Hepatocyte (in vitro differentiated cells): ENCODE results near the gene APOM. TPM values are rescaled to one million over a fixed set of nuclear protein-coding genes. Genes with fewer than 3 reads are reported as not detected.

Source experiments
- DNase-seq: peaks from one replicate; pipeline ENCODE4 v3.0.0-alpha.2; 2016; ENCODE audit warnings: low spot score
- H2AFZ ChIP-seq: fragments of 200-600 bp; sonication (generic); 2 replicates; pipeline ENCODE4 v1.6.0; 2016; ENCODE audit warnings: antibody characterized with exemption, mild to moderate bottlenecking
- H3K27ac ChIP-seq: fragments of 200-600 bp; sonication (generic); 2 replicates; pipeline ENCODE4 v1.5.1; 2016; ENCODE audit warnings: mild to moderate bottlenecking
- H3K27me3 ChIP-seq: fragments of 200-600 bp; sonication (generic); 2 replicates; pipeline ENCODE4 v1.6.1; 2016
- H3K36me3 ChIP-seq: fragments of 200-600 bp; sonication (generic); replicated peaks from 2 replicates; pipeline ENCODE4 v1.5.1; 2016; ENCODE audit warnings: low read depth; ENCODE audit not compliant: insufficient read depth
- H3K4me1 ChIP-seq: fragments of 200-600 bp; sonication (generic); 2 replicates; pipeline ENCODE4 v1.5.1; 2016; ENCODE audit warnings: mild to moderate bottlenecking, moderate library complexity; ENCODE audit not compliant: insufficient read depth
- H3K4me2 ChIP-seq: fragments of 200-600 bp; sonication (generic); 2 replicates; pipeline ENCODE4 v1.6.0; 2016
- H3K4me3 ChIP-seq: fragments of 200-600 bp; sonication (generic); 2 replicates; pipeline ENCODE4 v1.5.1; 2016; ENCODE audit warnings: mild to moderate bottlenecking
- H3K79me2 ChIP-seq: fragments of 200-600 bp; sonication (generic); 2 replicates; pipeline ENCODE4 v1.6.0; 2017; ENCODE audit warnings: mild to moderate bottlenecking
- H3K9me2 ChIP-seq: fragments of 200-600 bp; sonication (generic); replicated peaks from 2 replicates; pipeline ENCODE4 v1.6.0; 2017; ENCODE audit warnings: mild to moderate bottlenecking; ENCODE audit not compliant: insufficient read depth
- H3K9me3 ChIP-seq: fragments of 200-600 bp; sonication (generic); 2 replicates; pipeline ENCODE4 v1.5.1; 2016; ENCODE audit warnings: low read depth, mild to moderate bottlenecking
- H4K20me1 ChIP-seq: fragments of 200-600 bp; sonication (generic); 2 replicates; pipeline ENCODE4 v1.6.0; 2016; ENCODE audit warnings: mild to moderate bottlenecking; ENCODE audit not compliant: insufficient read depth, poor library complexity, severe bottlenecking
- EZH2 ChIP-seq: fragments of 200-600 bp; sonication (generic); IDR thresholded peaks from 2 replicates; pipeline ENCODE4 v1.6.1; 2016; ENCODE audit warnings: antibody characterized with exemption, mild to moderate bottlenecking, borderline replicate concordance
- EZH2phosphoT487 ChIP-seq: fragments of 200-600 bp; sonication (generic); IDR thresholded peaks from one replicate; pipeline ENCODE4 v1.6.1; 2018; ENCODE audit warnings: antibody characterized with exemption, mild to moderate bottlenecking, low read depth, moderate library complexity; ENCODE audit not compliant: unreplicated experiment, severe bottlenecking
- whole genome bisulfite sequencing: methylation state at CpG from one replicate; pipeline ENCODE4 v1.1.6; 2016; ENCODE audit warnings: low lambda C conversion rate; ENCODE audit errors: missing lambda C conversion rate; 5-methylcytosine and 5-hydroxymethylcytosine counted together
- polyA plus RNA-seq: library from polyadenylated mRNA; unstranded; fragments of >200 nt; fragmentation: Nextera tagmentation; extraction: Ambion mirVana; gene quantifications from 2 replicates; pipeline ENCODE4 v1.2.1, GENCODE V29; 2016
- total RNA-seq: library from RNA; depleted of rRNA; stranded (reverse); fragments of >200 nt; gene quantifications from 2 replicates; pipeline ENCODE4 v1.2.3, GENCODE V29; 2014
- TF ChIP-seq, protein P1 (sequence below): fragments of 200-600 bp; sonication (generic); IDR thresholded peaks from 2 replicates; pipeline ENCODE4 v1.5.1; 2016; ENCODE audit warnings: antibody characterized with exemption, mild to moderate bottlenecking; ENCODE audit not compliant: poor library complexity

The APOM gene
- total and polyA plus RNA-seq, 2 experiments from 2014 or later, result 9.3 to 40.7 TPM

GRCh38 chr6:31686483-31686882 lies 30.8 kb downstream of the APOM start:
- Histone ChIP-seq H3K9me3 (no peaks in the 10 kb centered on the region), H3K4me1 (peaks cover 10% of the 10 kb centered on the region), H3K4me2 (no peak overlapping the region), H4K20me1 (no peaks in the 10 kb centered on the region), H3K27me3 (no peaks in the 10 kb centered on the region), H2AFZ (no peak overlapping the region), H3K79me2 (no peaks in the 10 kb centered on the region), H3K36me3 (no peaks in the 10 kb centered on the region), H3K9me2 (no peaks in the 10 kb centered on the region), H3K4me3 (no peak overlapping the region), H3K27ac (no peak overlapping the region)
- WGBS, result 89% methylated on average over 5 of the region's 5 CpGs
- DNase-seq, result no peak
- no peak for TF ChIP-seq EZH2
- no peak for TF ChIP-seq EZH2phosphoT487
- TF ChIP-seq, protein P1, sequence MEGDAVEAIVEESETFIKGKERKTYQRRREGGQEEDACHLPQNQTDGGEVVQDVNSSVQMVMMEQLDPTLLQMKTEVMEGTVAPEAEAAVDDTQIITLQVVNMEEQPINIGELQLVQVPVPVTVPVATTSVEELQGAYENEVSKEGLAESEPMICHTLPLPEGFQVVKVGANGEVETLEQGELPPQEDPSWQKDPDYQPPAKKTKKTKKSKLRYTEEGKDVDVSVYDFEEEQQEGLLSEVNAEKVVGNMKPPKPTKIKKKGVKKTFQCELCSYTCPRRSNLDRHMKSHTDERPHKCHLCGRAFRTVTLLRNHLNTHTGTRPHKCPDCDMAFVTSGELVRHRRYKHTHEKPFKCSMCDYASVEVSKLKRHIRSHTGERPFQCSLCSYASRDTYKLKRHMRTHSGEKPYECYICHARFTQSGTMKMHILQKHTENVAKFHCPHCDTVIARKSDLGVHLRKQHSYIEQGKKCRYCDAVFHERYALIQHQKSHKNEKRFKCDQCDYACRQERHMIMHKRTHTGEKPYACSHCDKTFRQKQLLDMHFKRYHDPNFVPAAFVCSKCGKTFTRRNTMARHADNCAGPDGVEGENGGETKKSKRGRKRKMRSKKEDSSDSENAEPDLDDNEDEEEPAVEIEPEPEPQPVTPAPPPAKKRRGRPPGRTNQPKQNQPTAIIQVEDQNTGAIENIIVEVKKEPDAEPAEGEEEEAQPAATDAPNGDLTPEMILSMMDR, result no peak

DNA sequence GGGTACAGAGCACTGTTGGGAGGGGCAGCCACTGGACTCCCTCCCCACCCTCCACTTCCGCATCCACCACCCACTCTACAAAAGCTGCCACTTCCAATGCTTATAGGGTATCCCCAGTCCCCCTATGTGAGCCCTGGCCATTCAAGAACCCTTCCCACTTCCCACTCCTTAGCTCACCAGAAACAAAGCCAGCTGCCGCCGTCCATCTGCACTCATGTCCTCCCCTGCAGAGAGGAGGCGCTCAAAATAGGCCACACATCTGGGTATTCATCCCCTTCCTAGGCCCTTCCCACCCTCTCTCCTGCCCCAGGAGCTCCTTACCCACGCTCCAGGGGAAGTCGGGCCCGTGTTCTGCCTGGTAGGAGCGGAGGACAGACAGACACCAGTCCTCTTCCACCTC lies 31.6 kb downstream of the APOM start:
- no peak for DNase-seq
- Histone ChIP-seq H4K20me1 (no peaks in the 10 kb centered on the region), H3K4me2 (no peak overlapping the region), H3K9me3 (no peaks in the 10 kb centered on the region), H3K9me2 (no peaks in the 10 kb centered on the region), H3K4me3 (no peak overlapping the region), H3K27me3 (no peaks in the 10 kb centered on the region), H2AFZ (no peak overlapping the region), H3K79me2 (no peaks in the 10 kb centered on the region), H3K27ac (no peak overlapping the region), H3K4me1 (peaks cover 6% of the 10 kb centered on the region), H3K36me3 (no peaks in the 10 kb centered on the region)
- WGBS, result 92% methylated on average over 8 of the region's 8 CpGs
- TF ChIP-seq EZH2phosphoT487, result no peak
- no peak for TF ChIP-seq EZH2
- TF ChIP-seq, protein P1, result no peak

GRCh38 chr6:31687860-31688693 lies 32.4 kb downstream of the APOM start:
- H3K4me3 ChIP-seq, result no peak overlapping the region
- TF ChIP-seq, protein P1, result no peak
- TF ChIP-seq EZH2phosphoT487 (no peak), EZH2 (no peak)
- no peak overlapping the region for H2AFZ ChIP-seq
- H3K4me2 ChIP-seq, result no peak overlapping the region
- no peaks in the 10 kb centered on the region for H4K20me1 ChIP-seq
- no peaks in the 10 kb centered on the region for H3K36me3 ChIP-seq
- H3K79me2 ChIP-seq, result no peaks in the 10 kb centered on the region
- H3K27ac ChIP-seq, result no peak overlapping the region
- no peaks in the 10 kb centered on the region for H3K9me2 ChIP-seq
- H3K4me1 ChIP-seq, result peaks cover 6% of the 10 kb centered on the region
- DNase-seq, result no peak
- no peaks in the 10 kb centered on the region for H3K9me3 ChIP-seq
- 90% methylated on average over 13 of the region's 14 CpGs for WGBS
- no peaks in the 10 kb centered on the region for H3K27me3 ChIP-seq
